GM19025 (cell line): Measurements from ENCODE around the gene PRR12.
"Not testable (repeated sequence)": the region's sequence is repeated elsewhere in the genome, so short reads cannot be mapped to it uniquely, and the experiment has no call there.

ENCODE experiments used
- ATAC-seq: cut with Tn5 transposase; IDR thresholded peaks from one replicate; pipeline ENCODE4 v1.9.1; 2021; ENCODE audit warnings: mild to moderate bottlenecking, low read depth, moderate library complexity; ENCODE audit not compliant: unreplicated experiment

PRR12 gene

GRCh38 chr19:49614096-49614833 is 23.3 kb downstream of the PRR12 start:
- ATAC-seq: no peak

GRCh38 chr19:49615861-49616260 is 24.9 kb downstream of the PRR12 start:
- ATAC-seq: no peak

GRCh38 chr19:49616532-49616931 is 25.6 kb downstream of the PRR12 start:
- ATAC-seq: no peak

GRCh38 chr19:49616945-49617344 is 26.0 kb downstream of the PRR12 start:
- no peak for ATAC-seq

- not testable (repeated sequence) for ATAC-seq
Observed at GRCh38 chr19:49617860-49618259, 26.9 kb downstream of the PRR12 start.

GRCh38 chr19:49624967-49625910 is 34.3 kb downstream of the PRR12 start:
- ATAC-seq: no peak

- no peak for ATAC-seq
Observed at GRCh38 chr19:49626226-49626625, 35.2 kb downstream of the PRR12 start.

- ATAC-seq: no peak
Observed at GRCh38 chr19:49629659-49630058, 38.7 kb downstream of the PRR12 start.

GRCh38 chr19:49631014-49631588 is 40.1 kb downstream of the PRR12 start:
- no peak for ATAC-seq

- no peak for ATAC-seq
Observed at GRCh38 chr19:49631610-49632192, 40.7 kb downstream of the PRR12 start.

- no peak for ATAC-seq
Observed at GRCh38 chr19:49632576-49632975, 41.6 kb downstream of the PRR12 start.

- ATAC-seq: not testable (repeated sequence)
Observed at GRCh38 chr19:49633273-49633672, 42.3 kb downstream of the PRR12 start.

- no peak for ATAC-seq
Observed at GRCh38 chr19:49635530-49636232, 44.7 kb downstream of the PRR12 start.

- ATAC-seq: no peak
Observed at GRCh38 chr19:49636233-49636932, 45.4 kb downstream of the PRR12 start.

GRCh38 chr19:49637821-49638738 is 47.1 kb downstream of the PRR12 start:
- no peak for ATAC-seq

- no peak for ATAC-seq
Observed at GRCh38 chr19:49639401-49640112, 48.6 kb downstream of the PRR12 start.

- ATAC-seq: peak; percentile 50
Observed at GRCh38 chr19:49640113-49640898, 49.3 kb downstream of the PRR12 start, which contains the start of gene RRAS. RRAS (minus strand) TSS chr19:49640143; CDS start chr19:49640098, 45 bp downstream.
